SU-DHL-6 (cell line): ENCODE data around the gene FDXR.

Experiments used
- CTCF ChIP-seq: fragments of 200-600 bp; sonication (generic); IDR thresholded peaks from one replicate; pipeline ENCODE4 v1.5.1; 2017; ENCODE audit warnings: antibody characterized with exemption, mild to moderate bottlenecking, low read length, moderate library complexity; ENCODE audit not compliant: insufficient read depth, poor library complexity, severe bottlenecking
- EZH2phosphoT487 ChIP-seq: fragments of 200-600 bp; sonication (generic), shearing (Covaris generic); conservative IDR thresholded peaks from 2 replicates; pipeline ENCODE4 v1.6.1; 2018; ENCODE audit warnings: mild to moderate bottlenecking, antibody characterized with exemption, low read length, moderate library complexity, mixed read lengths

DNA sequence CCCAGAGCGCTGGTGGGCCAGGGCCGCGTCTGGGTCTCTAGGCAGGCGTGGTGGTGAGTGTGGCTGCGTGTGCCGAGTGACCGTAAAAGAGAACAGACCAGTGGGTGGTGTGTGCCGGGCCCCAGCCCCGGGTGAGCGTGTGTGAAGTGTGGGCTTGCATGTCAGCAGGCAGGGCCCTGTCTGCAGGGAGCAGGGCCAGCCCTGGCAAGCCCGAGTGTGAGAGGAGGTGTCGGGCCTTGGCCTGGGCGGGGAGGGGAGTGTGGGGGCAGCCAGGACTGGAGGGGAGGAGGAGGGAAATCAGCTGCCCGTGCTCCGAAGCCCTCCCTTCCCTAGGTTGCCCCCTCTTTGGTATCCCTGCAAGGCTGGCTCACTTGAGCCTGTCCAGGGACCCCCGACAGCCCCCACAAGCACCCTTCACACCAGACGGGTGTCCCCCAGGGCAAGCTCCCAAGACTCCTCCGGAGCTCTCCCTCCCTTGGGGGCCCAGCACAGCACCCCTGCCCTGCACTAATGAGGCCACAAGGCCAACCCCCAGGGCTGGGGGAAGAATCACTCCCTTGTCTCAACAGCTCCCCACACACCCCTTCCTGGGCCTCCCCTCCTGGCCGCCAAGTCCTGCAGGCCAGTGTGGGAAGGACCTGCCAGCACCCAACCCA, 48.4 kb upstream of the FDXR start:
- no peak for TF ChIP-seq CTCF
- no peak for TF ChIP-seq EZH2phosphoT487
